HUES64 (cell line): ENCODE measurements around the gene ADGRF1.

Experiments
- H3K27ac ChIP-seq: 2 replicates; pipeline ENCODE4 v1.7.0; 2013; ENCODE audit warnings: low read depth, low read length, inconsistent platforms
- H3K27me3 ChIP-seq: 2 replicates; pipeline ENCODE4 v1.6.1; 2013; ENCODE audit warnings: mild to moderate bottlenecking, low read length; ENCODE audit not compliant: insufficient read depth
- H3K36me3 ChIP-seq: 2 replicates; pipeline ENCODE4 v1.6.1; 2013; ENCODE audit warnings: mild to moderate bottlenecking, low read length; ENCODE audit not compliant: insufficient read depth
- H3K4me1 ChIP-seq: 2 replicates; pipeline ENCODE4 v1.6.1; 2013; ENCODE audit warnings: mild to moderate bottlenecking, low read length, moderate library complexity; ENCODE audit not compliant: insufficient read depth
- H3K4me3 ChIP-seq: 2 replicates; pipeline ENCODE4 v1.5.1; 2013; ENCODE audit warnings: mild to moderate bottlenecking, low read length, moderate library complexity
- H3K9ac ChIP-seq: 2 replicates; pipeline ENCODE4 v1.6.1; 2013; ENCODE audit warnings: mild to moderate bottlenecking, low read depth, low read length
- H3K9me3 ChIP-seq: 2 replicates; pipeline ENCODE4 v1.6.1; 2013; ENCODE audit warnings: low read depth, low read length; ENCODE audit not compliant: insufficient read depth
- WGBS: fragments of 150-250, 120-280 bp; methylation state at CpG from one replicate; pipeline ENCODE4 v1.1.7; 2013; ENCODE audit warnings: missing lambda C conversion rate; 5-methylcytosine and 5-hydroxymethylcytosine counted together

ADGRF1 gene

GRCh38 chr6:46954837-46955451 lies 87.2 kb downstream of the ADGRF1 start:
- H3K4me1 ChIP-seq = peaks cover 8% of the 10 kb centered on the region
- no peak overlapping the region for H3K27ac ChIP-seq
- no peaks in the 10 kb centered on the region for H3K36me3 ChIP-seq
- H3K9me3 ChIP-seq = no peaks in the 10 kb centered on the region
- H3K9ac ChIP-seq = no peak overlapping the region
- 0 out of 2 replicates have a peak, but pooled peaks cover 3% of the 10 kb centered on the region for H3K27me3 ChIP-seq
- WGBS = 81% methylated on average over 3 of the region's 4 CpGs
- H3K4me3 ChIP-seq = no peak overlapping the region

GRCh38 chr6:46953921-46954320 lies 88.2 kb downstream of the ADGRF1 start:
- H3K27me3 ChIP-seq = 0 out of 2 replicates have a peak, but pooled peaks cover 3% of the 10 kb centered on the region
- no peaks in the 10 kb centered on the region for H3K9me3 ChIP-seq
- WGBS = 95% methylated on average over 4 of the region's 4 CpGs
- no peaks in the 10 kb centered on the region for H3K36me3 ChIP-seq
- no peak overlapping the region for H3K9ac ChIP-seq
- no peak overlapping the region for H3K4me3 ChIP-seq
- no peak overlapping the region for H3K27ac ChIP-seq
- H3K4me1 ChIP-seq = peaks cover 8% of the 10 kb centered on the region

GRCh38 chr6:46949632-46950280 lies 92.4 kb downstream of the ADGRF1 start:
- Histone ChIP-seq H3K4me3 (no peak overlapping the region), H3K9ac (no peak overlapping the region), H3K27me3 (0 out of 2 replicates have a peak, but pooled peaks cover 3% of the 10 kb centered on the region), H3K36me3 (no peaks in the 10 kb centered on the region), H3K4me1 (no peaks in the 10 kb centered on the region), H3K9me3 (no peaks in the 10 kb centered on the region), H3K27ac (no peak overlapping the region)
- WGBS = 93% methylated on average over 7 of the region's 8 CpGs

GRCh38 chr6:46948699-46949098 lies 93.4 kb downstream of the ADGRF1 start:
- Histone ChIP-seq H3K27me3 (0 out of 2 replicates have a peak, but pooled peaks cover 3% of the 10 kb centered on the region), H3K9me3 (no peaks in the 10 kb centered on the region), H3K4me1 (no peaks in the 10 kb centered on the region), H3K27ac (no peak overlapping the region), H3K36me3 (no peaks in the 10 kb centered on the region), H3K9ac (no peak overlapping the region), H3K4me3 (no peak overlapping the region)
- WGBS = 94% methylated on average over 8 of the region's 8 CpGs
